GM23338 (cell line): ENCODE results near the gene MLLT10. TPM values are rescaled to one million over a fixed set of nuclear protein-coding genes. Genes with fewer than 3 reads are reported as not detected.
A peak's percentile ranks its signal among the peaks of the same experiment; 100 is the strongest.

Experiments
- ATAC-seq: fragments of 200-7000 bp; cut with Tn5 transposase; 3 replicates; pipeline ENCODE4 v1.9.1; 2020
- DNase-seq: peaks from one replicate; pipeline ENCODE4 v3.0.0-alpha.2; 2015; ENCODE audit warnings: low spot score
- H2AFZ ChIP-seq: fragments of 200-600 bp; sonication (generic); 2 replicates; pipeline ENCODE4 v1.8.0; 2016; ENCODE audit warnings: antibody characterized with exemption, mild to moderate bottlenecking, moderate library complexity
- H3F3A ChIP-seq: fragments of 200-600 bp; sonication (generic); replicated peaks from 2 replicates; pipeline ENCODE4 v1.8.0; 2017; ENCODE audit warnings: antibody characterized with exemption, mixed run types, low read depth
- H3K27ac ChIP-seq: fragments of 200-600 bp; sonication (generic); 2 replicates; pipeline ENCODE4 v1.6.1; 2016; ENCODE audit warnings: low read depth
- H3K27me3 ChIP-seq: fragments of 200-600 bp; sonication (generic); 2 replicates; pipeline ENCODE4 v1.8.0; 2016; ENCODE audit warnings: mild to moderate bottlenecking, mixed run types, moderate library complexity; ENCODE audit not compliant: insufficient read depth
- H3K36me3 ChIP-seq: fragments of 200-600 bp; sonication (generic); 2 replicates; pipeline ENCODE4 v1.8.0; 2016; ENCODE audit warnings: mild to moderate bottlenecking; ENCODE audit not compliant: insufficient read depth
- H3K4me1 ChIP-seq: fragments of 200-600 bp; sonication (generic); 2 replicates; pipeline ENCODE4 v1.8.0; 2016; ENCODE audit warnings: mild to moderate bottlenecking, moderate library complexity; ENCODE audit not compliant: insufficient read depth
- H3K4me2 ChIP-seq: fragments of 200-600 bp; sonication (generic); 2 replicates; pipeline ENCODE4 v1.7.1; 2017; ENCODE audit warnings: mixed run types
- H3K4me3 ChIP-seq: fragments of 200-600 bp; sonication (generic); 2 replicates; pipeline ENCODE4 v1.6.1; 2016; ENCODE audit warnings: mixed run types
- H3K79me2 ChIP-seq: fragments of 200-600 bp; sonication (generic); replicated peaks from 2 replicates; pipeline ENCODE4 v1.8.0; 2017; ENCODE audit warnings: mild to moderate bottlenecking; ENCODE audit not compliant: insufficient read depth
- H3K9me2 ChIP-seq: fragments of 200-600 bp; sonication (generic); 2 replicates; pipeline ENCODE4 v1.8.0; 2017; ENCODE audit not compliant: insufficient read depth
- H4K20me1 ChIP-seq: fragments of 200-600 bp; sonication (generic); replicated peaks from 2 replicates; pipeline ENCODE4 v1.8.0; 2017; ENCODE audit warnings: mild to moderate bottlenecking; ENCODE audit not compliant: insufficient read depth
- H3K27ac Mint-ChIP-seq: 2 replicates; pipeline ENCODE4 v1.8.0; 2020; ENCODE audit warnings: inconsistent platforms, mild to moderate bottlenecking, moderate library complexity, mixed read lengths
- H3K27me3 Mint-ChIP-seq: 3 replicates; pipeline ENCODE4 v1.8.0; 2022; ENCODE audit warnings: low read depth, mild to moderate bottlenecking, moderate library complexity, mixed read lengths, inconsistent platforms; ENCODE audit not compliant: insufficient read depth, poor library complexity
- H3K36me3 Mint-ChIP-seq: 3 replicates; pipeline ENCODE4 v1.8.0; 2021; ENCODE audit warnings: low read depth, mild to moderate bottlenecking, inconsistent platforms, moderate library complexity, mixed read lengths
- H3K4me1 Mint-ChIP-seq: 3 replicates; pipeline ENCODE4 v1.8.0; 2020; ENCODE audit warnings: mild to moderate bottlenecking, inconsistent platforms, mixed read lengths
- H3K4me3 Mint-ChIP-seq: 3 replicates; pipeline ENCODE4 v1.8.0; 2021; ENCODE audit warnings: moderate library complexity, mild to moderate bottlenecking, inconsistent platforms, mixed read lengths
- H3K9me3 Mint-ChIP-seq: 3 replicates; pipeline ENCODE4 v1.8.0; 2020; ENCODE audit warnings: moderate library complexity, mild to moderate bottlenecking, inconsistent platforms, mixed read lengths
- CREB1 ChIP-seq: fragments of 250-450 bp; sonication (Bioruptor Pico); IDR thresholded peaks from 2 replicates; pipeline ENCODE4 v1.5.0; 2020; ENCODE audit warnings: low read depth, mild to moderate bottlenecking, moderate library complexity
- CTCF ChIP-seq, 2 experiments: fragments of 200-600 bp in 1 of 2; sonication (generic) in 1 of 2; conservative IDR thresholded peaks; 2 replicates each; pipeline versions ENCODE4 v1.5.1 to v1.6.1; 2016 to 2017; ENCODE audit warnings: antibody characterized with exemption in 2 of 2, low read depth in 2 of 2, mild to moderate bottlenecking in 2 of 2, moderate library complexity in 1 of 2
- ETS1 ChIP-seq: IDR thresholded peaks from 2 replicates; pipeline ENCODE4 v1.6.1; 2016; ENCODE audit warnings: antibody characterized with exemption
- EZH2 ChIP-seq: fragments of 200-600 bp; sonication (generic); IDR thresholded peaks from one replicate; pipeline ENCODE4 v1.8.0; 2017; ENCODE audit warnings: antibody characterized with exemption, mild to moderate bottlenecking, low read depth; ENCODE audit not compliant: unreplicated experiment
- EZH2phosphoT487 ChIP-seq: fragments of 200-600 bp; sonication (generic); IDR thresholded peaks from one replicate; pipeline ENCODE4 v1.8.1; 2018; ENCODE audit warnings: antibody characterized with exemption; ENCODE audit not compliant: unreplicated experiment
- JUNB ChIP-seq: IDR thresholded peaks from one replicate; pipeline ENCODE4 v1.6.1; 2016; ENCODE audit warnings: antibody characterized with exemption; ENCODE audit not compliant: unreplicated experiment
- NANOG ChIP-seq: IDR thresholded peaks from 2 replicates; pipeline ENCODE4 v1.6.1; 2016; ENCODE audit warnings: antibody characterized with exemption, borderline replicate concordance
- POLR2AphosphoS5 ChIP-seq: IDR thresholded peaks from 2 replicates; pipeline ENCODE4 v1.6.1; 2016; ENCODE audit warnings: antibody characterized with exemption, low read depth
- REST ChIP-seq: IDR thresholded peaks from one replicate; pipeline ENCODE4 v1.6.1; 2018; ENCODE audit warnings: antibody characterized with exemption; ENCODE audit not compliant: unreplicated experiment
- STAT1 ChIP-seq: IDR thresholded peaks from one replicate; pipeline ENCODE4 v1.6.1; 2016; ENCODE audit warnings: antibody characterized with exemption; ENCODE audit not compliant: unreplicated experiment
- ZNF114 ChIP-seq: fragments of 250-450 bp; sonication (Bioruptor Pico); IDR thresholded peaks from 2 replicates; pipeline ENCODE4 v1.5.0; 2020; ENCODE audit warnings: mild to moderate bottlenecking, moderate library complexity
- ZNF331 ChIP-seq: fragments of 250-450 bp; sonication (Bioruptor Pico); IDR thresholded peaks from 2 replicates; pipeline ENCODE4 v1.5.0; 2020; ENCODE audit warnings: low read depth, mild to moderate bottlenecking, moderate library complexity
- ZNF462 ChIP-seq: fragments of 250-450 bp; sonication (Bioruptor Pico); IDR thresholded peaks from 2 replicates; pipeline ENCODE4 v1.5.0; 2020; ENCODE audit warnings: mild to moderate bottlenecking, moderate library complexity
- polyA plus RNA-seq: library from polyadenylated mRNA; unstranded; fragments of >200 nt; fragmentation: Nextera tagmentation; extraction: Ambion mirVana; gene quantifications from 2 replicates; pipeline ENCODE4 v1.2.1, GENCODE V29; 2016
- total RNA-seq: library from RNA; depleted of rRNA; stranded (reverse); fragments of >200 nt; shearing (Covaris generic); gene quantifications from 2 replicates; pipeline ENCODE4 v1.2.3, GENCODE V29; 2014

The MLLT10 gene
- total and polyA plus RNA-seq, 2 experiments from 2014 or later, result 28.8 to 55.4 TPM

GRCh38 chr10:21520509-21520908 lies 13.5 kb upstream of the MLLT10 start:
- no peak overlapping the region for H3K27ac ChIP-seq
- H3K9me3 Mint-ChIP-seq, result no peaks in the 10 kb centered on the region; the same call in 2 of the 3 replicates
- no peak for DNase-seq
- peaks cover 18% of the 10 kb centered on the region for H3F3A ChIP-seq
- TF ChIP-seq JUNB, result no peak
- TF ChIP-seq ZNF462 (CRISPR knock-in tag), result no peak
- no peak for TF ChIP-seq NANOG
- TF ChIP-seq EZH2phosphoT487, result no peak
- TF ChIP-seq ZNF114, result no peak
- TF ChIP-seq POLR2AphosphoS5, result no peak
- TF ChIP-seq EZH2, result no peak
- no peak for TF ChIP-seq CREB1 (CRISPR knock-in tag)
- TF ChIP-seq STAT1, result no peak
- TF ChIP-seq REST, result no peak
- TF ChIP-seq CTCF (conservative IDR thresholded peaks at IDR 0.05; ENCODE audit: low read depth in 2 of 2), result no peak
- no peak for TF ChIP-seq ETS1
- TF ChIP-seq ZNF331, result no peak
- no peaks in the 10 kb centered on the region for H3K9me2 ChIP-seq
- H3K27me3 Mint-ChIP-seq, result peaks cover 46% of the 10 kb centered on the region
- peak overlapping the region; percentile 63 for H3K4me3 ChIP-seq
- H3K4me1 Mint-ChIP-seq, result peaks cover 69% of the 10 kb centered on the region
- no peak overlapping the region for H3K27ac Mint-ChIP-seq
- ATAC-seq, result no peak
- H2AFZ ChIP-seq, result no peak overlapping the region
- H3K4me2 ChIP-seq, result peak overlapping the region; percentile 79
- H4K20me1 ChIP-seq, result no peaks in the 10 kb centered on the region; the same call in 1 of the 2 replicates
- H3K4me3 Mint-ChIP-seq, result peak overlapping the region; percentile 89
- peaks cover 47% of the 10 kb centered on the region for H3K27me3 ChIP-seq
- peaks cover 66% of the 10 kb centered on the region for H3K4me1 ChIP-seq
- no peaks in the 10 kb centered on the region; the same call in 2 of the 3 replicates for H3K36me3 Mint-ChIP-seq
- no peaks in the 10 kb centered on the region for H3K79me2 ChIP-seq
- H3K36me3 ChIP-seq, result no peaks in the 10 kb centered on the region
